Measurements from ENCODE around the gene TRIM66.

DNA sequence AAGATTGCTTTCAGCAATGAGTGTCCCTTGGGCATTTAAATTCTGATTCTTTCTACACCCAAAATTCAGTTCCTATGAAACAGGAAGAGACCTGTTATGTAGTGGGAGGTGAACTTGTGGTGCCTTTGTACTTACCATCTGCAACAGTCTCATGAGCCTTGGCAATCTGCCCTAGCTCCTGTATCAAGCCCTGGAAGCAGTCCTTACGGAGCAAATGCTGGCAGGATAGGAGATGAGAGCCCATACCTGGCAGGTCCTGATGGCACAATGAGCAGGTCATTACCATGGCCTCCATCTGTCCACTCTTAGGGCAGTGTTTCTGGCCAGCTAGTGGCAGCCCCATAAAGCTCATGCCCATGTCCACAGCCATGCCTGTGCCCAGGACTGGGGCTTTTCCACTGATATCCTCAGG is 10.8 kb downstream of the TRIM66 start:
- TF ChIP-seq, protein P1, sequence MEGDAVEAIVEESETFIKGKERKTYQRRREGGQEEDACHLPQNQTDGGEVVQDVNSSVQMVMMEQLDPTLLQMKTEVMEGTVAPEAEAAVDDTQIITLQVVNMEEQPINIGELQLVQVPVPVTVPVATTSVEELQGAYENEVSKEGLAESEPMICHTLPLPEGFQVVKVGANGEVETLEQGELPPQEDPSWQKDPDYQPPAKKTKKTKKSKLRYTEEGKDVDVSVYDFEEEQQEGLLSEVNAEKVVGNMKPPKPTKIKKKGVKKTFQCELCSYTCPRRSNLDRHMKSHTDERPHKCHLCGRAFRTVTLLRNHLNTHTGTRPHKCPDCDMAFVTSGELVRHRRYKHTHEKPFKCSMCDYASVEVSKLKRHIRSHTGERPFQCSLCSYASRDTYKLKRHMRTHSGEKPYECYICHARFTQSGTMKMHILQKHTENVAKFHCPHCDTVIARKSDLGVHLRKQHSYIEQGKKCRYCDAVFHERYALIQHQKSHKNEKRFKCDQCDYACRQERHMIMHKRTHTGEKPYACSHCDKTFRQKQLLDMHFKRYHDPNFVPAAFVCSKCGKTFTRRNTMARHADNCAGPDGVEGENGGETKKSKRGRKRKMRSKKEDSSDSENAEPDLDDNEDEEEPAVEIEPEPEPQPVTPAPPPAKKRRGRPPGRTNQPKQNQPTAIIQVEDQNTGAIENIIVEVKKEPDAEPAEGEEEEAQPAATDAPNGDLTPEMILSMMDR (IDR thresholded peaks at IDR 0.05 in 2 of 3, conservative IDR thresholded peaks at IDR 0.05 in 1 of 3; ENCODE audit: insufficient read depth in 2 of 3, low read depth in 1 of 3, low read length in 3 of 3) = no peak
- no peak for TF ChIP-seq FOXA3 (CRISPR knock-in tag; conservative IDR thresholded peaks at IDR 0.05 in 1 of 2, IDR thresholded peaks at IDR 0.05 in 1 of 2)
- TF ChIP-seq DPF2 (IDR thresholded peaks at IDR 0.05) = no peak
- TF ChIP-seq, protein P2, sequence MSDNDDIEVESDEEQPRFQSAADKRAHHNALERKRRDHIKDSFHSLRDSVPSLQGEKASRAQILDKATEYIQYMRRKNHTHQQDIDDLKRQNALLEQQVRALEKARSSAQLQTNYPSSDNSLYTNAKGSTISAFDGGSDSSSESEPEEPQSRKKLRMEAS (CRISPR knock-in tag; IDR thresholded peaks at IDR 0.05) = no peak
- TF ChIP-seq, protein P3, sequence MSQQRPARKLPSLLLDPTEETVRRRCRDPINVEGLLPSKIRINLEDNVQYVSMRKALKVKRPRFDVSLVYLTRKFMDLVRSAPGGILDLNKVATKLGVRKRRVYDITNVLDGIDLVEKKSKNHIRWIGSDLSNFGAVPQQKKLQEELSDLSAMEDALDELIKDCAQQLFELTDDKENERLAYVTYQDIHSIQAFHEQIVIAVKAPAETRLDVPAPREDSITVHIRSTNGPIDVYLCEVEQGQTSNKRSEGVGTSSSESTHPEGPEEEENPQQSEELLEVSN (IDR thresholded peaks at IDR 0.05; ENCODE audit: borderline replicate concordance in 1 of 2, extremely low read depth in 1 of 2, insufficient read depth in 1 of 2, insufficient read length in 1 of 2, low read depth in 1 of 2, low read length in 1 of 2, poor library complexity in 1 of 2, severe bottlenecking in 1 of 2) = no peak
- TF ChIP-seq CHD1 (IDR thresholded peaks at IDR 0.05; ENCODE audit: low read length) = no peak
- no peak for TF ChIP-seq CBX8 (IDR thresholded peaks at IDR 0.05; ENCODE audit: borderline replicate concordance, extremely low read depth, low read depth, low read length, poor library complexity, severe bottlenecking)
- TF ChIP-seq, protein P4, sequence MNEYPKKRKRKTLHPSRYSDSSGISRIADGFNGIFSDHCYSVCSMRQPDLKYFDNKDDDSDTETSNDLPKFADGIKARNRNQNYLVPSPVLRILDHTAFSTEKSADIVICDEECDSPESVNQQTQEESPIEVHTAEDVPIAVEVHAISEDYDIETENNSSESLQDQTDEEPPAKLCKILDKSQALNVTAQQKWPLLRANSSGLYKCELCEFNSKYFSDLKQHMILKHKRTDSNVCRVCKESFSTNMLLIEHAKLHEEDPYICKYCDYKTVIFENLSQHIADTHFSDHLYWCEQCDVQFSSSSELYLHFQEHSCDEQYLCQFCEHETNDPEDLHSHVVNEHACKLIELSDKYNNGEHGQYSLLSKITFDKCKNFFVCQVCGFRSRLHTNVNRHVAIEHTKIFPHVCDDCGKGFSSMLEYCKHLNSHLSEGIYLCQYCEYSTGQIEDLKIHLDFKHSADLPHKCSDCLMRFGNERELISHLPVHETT (CRISPR knock-in tag; conservative IDR thresholded peaks at IDR 0.05 in 1 of 2, IDR thresholded peaks at IDR 0.05 in 1 of 2) = no peak
- TF ChIP-seq, protein P5, sequence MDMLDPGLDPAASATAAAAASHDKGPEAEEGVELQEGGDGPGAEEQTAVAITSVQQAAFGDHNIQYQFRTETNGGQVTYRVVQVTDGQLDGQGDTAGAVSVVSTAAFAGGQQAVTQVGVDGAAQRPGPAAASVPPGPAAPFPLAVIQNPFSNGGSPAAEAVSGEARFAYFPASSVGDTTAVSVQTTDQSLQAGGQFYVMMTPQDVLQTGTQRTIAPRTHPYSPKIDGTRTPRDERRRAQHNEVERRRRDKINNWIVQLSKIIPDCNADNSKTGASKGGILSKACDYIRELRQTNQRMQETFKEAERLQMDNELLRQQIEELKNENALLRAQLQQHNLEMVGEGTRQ (CRISPR knock-in tag; IDR thresholded peaks at IDR 0.05) = no peak
- TF ChIP-seq ZZZ3 (IDR thresholded peaks at IDR 0.05) = no peak
- TF ChIP-seq POU5F1 (IDR thresholded peaks at IDR 0.05; ENCODE audit: borderline replicate concordance, low read depth, low read length, partially characterized antibody) = no peak
- no peak for TF ChIP-seq CEBPB (tag; IDR thresholded peaks at IDR 0.05)

All from K562 (cell line).